HAP-1 (cell line): ENCODE data around the gene TCOF1.

ENCODE experiments used
- DNase-seq, 2 experiments: peaks; one replicate each; pipeline ENCODE4 v3.0.0-alpha.2; 2016 to 2020; ENCODE audit warnings: low spot score in 2 of 2
- H3K27me3 ChIP-seq: fragments of 250-450 bp; sonication (Bioruptor Pico); 2 replicates; pipeline ENCODE4 v1.5.1; 2020; ENCODE audit warnings: low read depth, mild to moderate bottlenecking, moderate library complexity
- H3K36me3 ChIP-seq: fragments of 250-450 bp; sonication (Bioruptor Pico); replicated peaks from 2 replicates; pipeline ENCODE4 v1.5.1; 2020; ENCODE audit warnings: mild to moderate bottlenecking
- H3K4me1 ChIP-seq: fragments of 250-450 bp; sonication (Bioruptor Pico); 2 replicates; pipeline ENCODE4 v1.5.1; 2020; ENCODE audit warnings: mild to moderate bottlenecking
- H3K4me3 ChIP-seq: fragments of 250-450 bp; sonication (Bioruptor Pico); 2 replicates; pipeline ENCODE4 v1.5.1; 2020; ENCODE audit warnings: mild to moderate bottlenecking, moderate library complexity
- H3K9me3 ChIP-seq: fragments of 250-450 bp; sonication (Bioruptor Pico); 2 replicates; pipeline ENCODE4 v1.5.1; 2020; ENCODE audit warnings: mild to moderate bottlenecking, moderate library complexity
- in situ Hi-C: fragments of 300-500 bp; cut with MboI; formaldehyde crosslinking; loops from 3 replicates; pipeline ENCODE4 v1.14.3; 2020; ENCODE audit warnings: low sequenced_read_pairs, inconsistent platforms, mixed read lengths

Gene TCOF1

DNA sequence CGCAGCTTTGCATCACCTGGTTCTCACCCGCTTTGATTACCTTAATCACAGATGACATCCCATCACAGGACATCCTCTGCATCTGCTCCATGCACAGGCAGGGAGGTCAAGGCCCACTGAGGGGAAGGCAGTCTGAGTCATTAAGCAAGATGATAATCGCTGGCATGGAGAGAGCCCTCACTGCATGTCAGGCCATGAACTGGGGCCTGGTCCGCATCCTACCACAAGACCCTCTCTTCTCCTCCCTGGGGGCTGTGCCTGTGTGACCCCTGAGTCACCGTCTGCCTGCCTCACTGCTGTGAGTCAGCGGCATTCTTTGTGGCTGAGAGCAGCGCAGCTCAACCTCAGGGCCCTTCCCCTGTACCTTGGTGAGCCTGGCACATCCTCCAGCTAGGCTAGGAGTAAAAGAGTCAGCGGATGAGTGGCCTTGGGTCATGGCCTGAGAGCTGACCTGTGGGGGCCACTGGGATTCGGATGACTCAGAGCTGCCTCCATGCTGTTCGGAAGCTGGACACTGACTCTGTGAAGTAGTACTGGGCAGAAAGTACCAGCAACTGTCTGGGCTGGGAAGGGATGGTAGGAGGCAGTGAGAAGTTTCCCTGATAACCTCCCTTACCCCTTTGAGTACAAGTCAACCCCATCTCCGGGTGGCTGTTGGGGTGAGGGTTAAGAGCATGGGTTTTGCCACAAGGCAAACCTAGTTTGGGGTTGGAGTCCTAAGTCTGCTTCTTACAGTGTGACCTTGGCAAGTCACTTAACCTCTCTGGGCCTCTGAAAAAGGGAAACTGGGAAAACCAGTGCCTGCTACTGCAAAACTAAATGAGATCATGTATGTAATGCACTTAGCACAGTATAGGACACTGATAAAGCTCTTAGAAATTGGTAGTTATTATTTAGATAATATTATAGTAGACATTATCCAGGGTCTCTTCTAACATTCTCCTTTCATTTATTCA, 40.2 kb upstream of the TCOF1 start:
- H3K4me3 ChIP-seq: no peak overlapping the region
- H3K27me3 ChIP-seq: no peaks in the 10 kb centered on the region
- in situ Hi-C loops: no loop called here
- no peaks in the 10 kb centered on the region for H3K9me3 ChIP-seq
- 0 out of 2 replicates have a peak, but pooled peaks cover 2% of the 10 kb centered on the region for H3K4me1 ChIP-seq
- no peaks in the 10 kb centered on the region for H3K36me3 ChIP-seq
- DNase-seq: no peak

DNA sequence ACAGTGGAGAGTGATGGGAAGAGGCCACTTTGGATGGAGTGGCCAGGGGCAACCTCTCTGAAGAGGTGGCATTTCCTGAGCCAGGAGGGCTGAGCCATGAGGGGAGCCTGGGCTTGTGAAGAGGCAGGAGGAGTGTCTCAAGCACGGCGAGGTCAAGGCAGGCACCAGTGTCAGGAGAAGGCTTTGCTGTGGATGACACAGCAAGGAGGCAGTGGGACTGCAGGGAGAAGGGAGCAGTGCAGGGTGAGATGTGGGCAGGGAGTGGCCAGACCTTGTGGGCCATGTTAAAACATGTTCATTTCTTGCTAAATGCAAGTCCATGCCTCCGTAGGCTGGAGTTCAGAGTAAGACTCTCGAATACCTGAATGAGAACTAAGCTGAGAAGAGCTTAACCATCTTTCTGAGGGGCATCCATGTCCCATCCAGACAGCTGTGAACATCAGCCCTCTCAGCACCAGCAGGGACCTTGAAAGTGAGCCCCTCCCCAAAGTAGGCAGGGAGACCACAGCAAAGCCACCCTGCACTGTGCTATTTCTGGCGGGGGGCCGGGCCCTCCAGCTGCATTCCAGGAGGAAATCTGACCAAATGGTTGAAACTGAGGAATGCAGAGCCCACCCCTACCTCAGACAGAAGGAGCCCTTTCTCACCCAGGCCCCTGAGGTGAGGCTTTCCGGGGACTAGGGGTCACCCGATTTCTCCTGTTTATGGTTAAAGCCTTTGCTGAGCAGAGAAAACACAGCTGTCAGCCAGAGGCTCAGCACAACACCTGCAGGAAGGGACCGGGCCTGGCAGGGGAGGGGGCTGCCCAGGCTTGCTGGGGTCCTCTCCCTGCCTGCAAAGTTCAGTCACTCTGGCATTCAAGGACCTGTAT, 38.6 kb upstream of the TCOF1 start:
- in situ Hi-C loops: no loop called here
- H3K4me3 ChIP-seq: no peak overlapping the region
- 0 out of 2 replicates have a peak, but pooled peaks cover 2% of the 10 kb centered on the region for H3K4me1 ChIP-seq

DNA sequence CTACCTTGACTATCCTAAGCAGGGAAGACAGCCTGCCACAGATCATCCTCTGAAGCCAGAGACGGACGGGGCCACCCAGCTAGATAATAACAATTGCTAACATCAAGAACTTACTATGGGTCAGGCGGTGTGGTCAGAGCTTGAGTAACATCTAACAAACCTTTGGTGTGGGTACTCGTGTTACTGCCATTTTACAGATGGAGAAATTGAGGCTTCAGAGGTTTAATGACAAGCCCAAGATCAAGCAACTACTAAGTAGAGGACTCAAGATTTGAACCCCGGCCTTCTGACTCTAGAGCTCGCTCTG, 38.1 kb upstream of the TCOF1 start:
- Histone ChIP-seq H3K4me1 (0 out of 2 replicates have a peak, but pooled peaks cover 2% of the 10 kb centered on the region), H3K27me3 (no peaks in the 10 kb centered on the region), H3K9me3 (no peaks in the 10 kb centered on the region), H3K36me3 (no peaks in the 10 kb centered on the region), H3K4me3 (no peak overlapping the region)
- in situ Hi-C loops: no loop called here
- DNase-seq: no peak

More for the DNA sequence above, 38.6 kb upstream of the TCOF1 start:
- no peaks in the 10 kb centered on the region for H3K27me3 ChIP-seq
- no peak for DNase-seq
- H3K36me3 ChIP-seq: no peaks in the 10 kb centered on the region
- no peaks in the 10 kb centered on the region for H3K9me3 ChIP-seq

DNA sequence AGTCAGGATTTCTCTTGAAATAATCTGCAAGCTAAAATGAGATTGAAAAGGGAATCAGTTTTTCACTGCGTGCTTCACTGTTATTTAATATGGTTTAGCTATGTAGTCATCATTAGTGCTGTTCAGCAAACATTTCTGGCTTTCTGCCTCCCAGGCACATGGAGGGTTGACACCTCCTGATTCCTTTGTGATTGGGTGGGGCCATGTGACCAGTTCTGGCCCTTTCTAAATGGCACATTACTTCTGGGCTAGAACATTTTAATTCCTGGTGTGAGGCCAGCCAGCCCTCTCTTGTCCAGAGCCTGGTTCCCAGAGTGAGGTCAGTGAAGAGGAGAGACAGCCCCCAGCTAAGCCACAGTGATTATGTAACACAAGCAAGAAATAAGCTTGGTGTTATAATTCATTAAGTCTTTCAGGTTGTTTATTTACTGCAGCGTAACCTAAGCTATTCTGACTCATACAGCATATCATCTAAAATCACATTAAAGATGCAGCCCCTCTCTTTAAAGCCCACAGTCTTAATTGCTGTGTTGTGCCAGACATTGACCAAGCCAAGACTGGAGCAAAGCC, 37.4 kb upstream of the TCOF1 start:
- Histone ChIP-seq H3K27me3 (no peaks in the 10 kb centered on the region), H3K9me3 (no peaks in the 10 kb centered on the region), H3K4me3 (no peak overlapping the region), H3K4me1 (0 out of 2 replicates have a peak, but pooled peaks cover 2% of the 10 kb centered on the region), H3K36me3 (no peaks in the 10 kb centered on the region)
- no peak for DNase-seq
- in situ Hi-C loops: no loop called here

DNA sequence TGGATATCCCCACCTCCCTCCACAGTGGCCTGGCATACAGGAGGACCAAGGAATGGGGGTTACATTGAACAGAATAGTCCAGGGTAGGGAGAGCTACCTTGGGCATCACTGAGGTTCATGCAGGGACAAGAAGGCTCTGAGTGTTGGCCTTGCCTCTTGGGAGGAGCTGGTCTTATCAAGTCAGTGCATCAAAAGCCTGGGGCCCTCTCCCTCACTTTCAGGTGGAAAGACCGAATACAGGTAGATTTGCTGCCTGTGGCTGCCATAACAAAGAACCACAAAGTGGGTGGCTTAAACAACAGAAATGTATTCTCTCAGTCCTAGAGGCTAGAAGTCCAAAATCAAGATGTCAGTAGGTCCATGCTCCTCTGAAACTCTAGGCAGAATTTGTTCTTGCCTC, 36.3 kb upstream of the TCOF1 start:
- Histone ChIP-seq H3K4me3 (no peak overlapping the region), H3K9me3 (no peaks in the 10 kb centered on the region), H3K27me3 (no peaks in the 10 kb centered on the region), H3K36me3 (no peaks in the 10 kb centered on the region), H3K4me1 (0 out of 2 replicates have a peak, but pooled peaks cover 2% of the 10 kb centered on the region)
- no peak for DNase-seq
- in situ Hi-C loops: no loop called here

- DNase-seq: no peak
- Histone ChIP-seq H3K9me3 (no peaks in the 10 kb centered on the region), H3K36me3 (no peaks in the 10 kb centered on the region), H3K4me1 (peaks cover 2% of the 10 kb centered on the region; the same call in 1 of the 2 replicates), H3K4me3 (no peak overlapping the region), H3K27me3 (no peaks in the 10 kb centered on the region)
- in situ Hi-C loops: no loop called here
These were observed 35.7 kb upstream of the TCOF1 start for GRCh38 chr5:150321784-150322183.

DNA sequence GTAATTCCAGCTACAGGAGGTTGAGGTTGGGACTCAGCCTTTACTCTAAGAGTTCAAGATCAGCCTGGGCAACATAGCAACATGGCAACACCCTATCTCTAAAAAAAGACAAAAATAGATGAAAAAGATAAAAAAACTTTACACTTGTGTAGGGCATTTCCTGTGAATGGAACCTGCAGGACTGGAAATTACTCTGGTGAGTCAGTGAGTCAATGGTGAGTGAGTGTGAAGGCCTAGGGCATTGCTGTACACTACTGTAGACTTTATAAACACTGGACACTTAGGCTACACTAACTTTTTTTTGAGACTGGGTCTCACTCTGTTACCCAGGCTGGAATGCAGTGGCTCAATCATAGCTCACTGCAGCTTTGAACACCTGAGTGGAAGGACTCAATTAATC, 35.3 kb upstream of the TCOF1 start:
- in situ Hi-C loops: no loop called here
- no peaks in the 10 kb centered on the region for H3K9me3 ChIP-seq
- H3K27me3 ChIP-seq: no peaks in the 10 kb centered on the region
- H3K4me1 ChIP-seq: peaks cover 6% of the 10 kb centered on the region
- no peak for DNase-seq
- no peaks in the 10 kb centered on the region for H3K36me3 ChIP-seq
- no peak overlapping the region for H3K4me3 ChIP-seq

GRCh38 chr5:150323092-150323491, 34.4 kb upstream of the TCOF1 start:
- DNase-seq: no peak
- Histone ChIP-seq H3K4me1 (peaks cover 9% of the 10 kb centered on the region), H3K36me3 (no peaks in the 10 kb centered on the region), H3K27me3 (no peaks in the 10 kb centered on the region), H3K4me3 (no peak overlapping the region), H3K9me3 (no peaks in the 10 kb centered on the region)
- in situ Hi-C loops: no loop called here

GRCh38 chr5:150323819-150324218, 33.7 kb upstream of the TCOF1 start:
- no peak overlapping the region for H3K4me3 ChIP-seq
- H3K4me1 ChIP-seq: peaks cover 9% of the 10 kb centered on the region
- in situ Hi-C loops: no loop called here
- no peaks in the 10 kb centered on the region for H3K36me3 ChIP-seq
- DNase-seq: no peak
- no peaks in the 10 kb centered on the region for H3K27me3 ChIP-seq
- no peaks in the 10 kb centered on the region for H3K9me3 ChIP-seq

- no peak for DNase-seq
- Histone ChIP-seq H3K27me3 (no peaks in the 10 kb centered on the region), H3K4me3 (no peak overlapping the region), H3K36me3 (no peaks in the 10 kb centered on the region), H3K4me1 (peaks cover 7% of the 10 kb centered on the region), H3K9me3 (no peaks in the 10 kb centered on the region)
- in situ Hi-C loops: no loop called here
These were observed 32.1 kb upstream of the TCOF1 start for GRCh38 chr5:150325426-150325825.

GRCh38 chr5:150326707-150327106, 30.8 kb upstream of the TCOF1 start:
- Histone ChIP-seq H3K27me3 (no peaks in the 10 kb centered on the region), H3K4me3 (no peak overlapping the region), H3K9me3 (no peaks in the 10 kb centered on the region), H3K4me1 (peaks cover 7% of the 10 kb centered on the region), H3K36me3 (no peaks in the 10 kb centered on the region)
- DNase-seq: no peak
- in situ Hi-C loops: no loop called here

DNA sequence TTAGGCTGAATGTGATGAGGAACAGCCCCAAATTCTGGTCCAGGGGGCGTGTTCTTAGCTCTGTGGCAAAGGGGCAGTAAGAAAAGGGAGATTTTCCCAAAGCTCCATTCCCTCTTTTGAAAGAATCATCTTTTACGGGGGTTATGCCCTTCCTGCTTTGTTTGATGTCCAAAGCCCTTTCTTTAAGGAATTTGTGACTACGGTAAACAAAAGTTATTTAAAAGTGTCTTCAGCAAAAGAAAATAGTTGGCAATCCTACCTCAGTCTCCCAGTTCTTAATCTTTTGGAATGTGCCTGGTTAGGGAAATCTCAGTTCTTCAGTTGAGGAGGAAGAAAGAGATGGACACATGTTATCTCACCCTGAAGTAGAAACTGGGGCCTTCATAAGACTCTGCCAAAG, 30.4 kb upstream of the TCOF1 start:
- no peaks in the 10 kb centered on the region for H3K27me3 ChIP-seq

DNA sequence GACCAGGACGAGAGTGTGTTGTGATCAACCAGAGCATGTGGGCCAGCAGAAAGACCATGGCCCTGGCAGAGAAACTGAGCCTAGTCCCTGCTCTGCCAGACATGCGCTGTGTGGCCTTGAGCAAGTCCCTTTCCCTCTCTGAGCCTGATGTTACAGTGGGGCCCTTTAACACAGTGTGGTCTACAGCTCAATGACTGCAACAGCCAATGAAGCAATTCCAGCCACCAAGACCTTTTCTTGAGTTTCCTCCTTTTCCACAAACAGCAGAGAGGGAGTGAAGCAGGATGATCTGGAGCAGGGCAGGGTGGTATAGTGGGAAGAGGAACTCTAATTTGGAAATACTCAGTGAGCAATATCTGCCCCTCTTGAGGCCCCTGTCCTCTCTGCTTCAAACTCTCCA, 29.0 kb upstream of the TCOF1 start:
- no peaks in the 10 kb centered on the region for H3K9me3 ChIP-seq
- peaks cover 7% of the 10 kb centered on the region for H3K4me1 ChIP-seq
- H3K36me3 ChIP-seq: no peaks in the 10 kb centered on the region
- no peak overlapping the region for H3K4me3 ChIP-seq
- in situ Hi-C loops: no loop called here
- no peak for DNase-seq
- H3K27me3 ChIP-seq: no peaks in the 10 kb centered on the region

More for the DNA sequence above, 30.4 kb upstream of the TCOF1 start:
- no peaks in the 10 kb centered on the region for H3K36me3 ChIP-seq
- no peak for DNase-seq
- no peak overlapping the region for H3K4me3 ChIP-seq
- peaks cover 7% of the 10 kb centered on the region for H3K4me1 ChIP-seq
- in situ Hi-C loops: no loop called here
- no peaks in the 10 kb centered on the region for H3K9me3 ChIP-seq

DNA sequence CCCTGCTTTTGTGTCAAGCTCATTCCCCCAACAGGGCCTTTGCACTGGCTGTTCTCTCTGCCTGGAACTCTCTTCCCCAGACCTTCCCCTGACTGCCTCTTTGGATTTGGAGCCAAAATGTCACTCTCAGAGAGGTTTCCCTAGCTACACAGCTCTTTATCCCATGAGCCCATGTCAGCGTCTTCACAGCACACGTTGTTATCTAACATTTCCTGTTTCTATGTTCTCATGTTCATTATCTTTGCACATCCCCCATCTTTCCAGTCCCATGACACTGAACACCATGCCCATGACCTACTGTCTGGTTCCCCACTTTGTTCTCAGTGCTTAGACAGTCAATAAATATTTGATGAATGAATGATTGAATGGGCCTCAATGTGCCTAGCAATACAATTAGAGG, 28.5 kb upstream of the TCOF1 start:
- no peaks in the 10 kb centered on the region for H3K36me3 ChIP-seq
- in situ Hi-C loops: no loop called here
- H3K9me3 ChIP-seq: no peaks in the 10 kb centered on the region
- H3K4me3 ChIP-seq: no peak overlapping the region
- no peak for DNase-seq
- H3K27me3 ChIP-seq: no peaks in the 10 kb centered on the region
- H3K4me1 ChIP-seq: peaks cover 7% of the 10 kb centered on the region
